ENCODE measurements around the gene BATF3. TPM values are rescaled to one million over a fixed set of nuclear protein-coding genes. Genes with fewer than 3 reads are reported as not detected.

BATF3 gene
- total RNA-seq, 1 donor = 3.0 TPM

DNA sequence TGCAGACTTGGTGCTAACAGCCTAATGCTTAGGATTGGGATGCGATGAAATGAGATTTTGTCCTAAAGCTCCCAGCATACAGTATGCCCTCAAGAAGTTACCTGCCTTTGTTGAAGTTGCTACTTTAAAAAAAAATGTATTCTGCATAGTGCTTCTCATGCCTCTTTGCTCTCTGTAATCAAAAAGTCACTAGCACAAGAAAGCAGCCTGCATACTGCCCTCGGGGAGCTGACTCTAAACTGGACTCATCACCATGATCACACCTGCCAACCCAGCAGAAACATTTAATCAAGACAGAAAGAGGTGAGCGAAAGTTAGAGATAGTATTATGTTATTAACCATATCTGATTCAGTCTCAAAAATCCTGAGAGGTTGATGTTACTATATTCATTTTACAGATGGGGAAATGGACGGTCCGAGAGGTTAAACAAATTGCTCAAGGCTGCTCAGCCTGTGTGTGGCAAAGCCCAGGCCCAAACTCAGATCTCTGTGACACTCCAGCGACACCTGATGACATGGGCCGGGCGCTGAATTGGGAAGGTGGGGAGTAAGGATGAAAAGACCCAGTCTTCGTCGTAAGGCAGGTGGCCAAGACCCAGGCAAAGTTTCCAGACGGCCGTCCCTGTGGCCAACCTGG is 1.1 kb downstream of the BATF3 start:
- H3K4me3 ChIP-seq (ENCODE audit: low read depth, low read length) = peak overlapping the region; percentile 67
- DNase-seq (ENCODE audit: low read depth) = no peak
- TF ChIP-seq, protein P1, sequence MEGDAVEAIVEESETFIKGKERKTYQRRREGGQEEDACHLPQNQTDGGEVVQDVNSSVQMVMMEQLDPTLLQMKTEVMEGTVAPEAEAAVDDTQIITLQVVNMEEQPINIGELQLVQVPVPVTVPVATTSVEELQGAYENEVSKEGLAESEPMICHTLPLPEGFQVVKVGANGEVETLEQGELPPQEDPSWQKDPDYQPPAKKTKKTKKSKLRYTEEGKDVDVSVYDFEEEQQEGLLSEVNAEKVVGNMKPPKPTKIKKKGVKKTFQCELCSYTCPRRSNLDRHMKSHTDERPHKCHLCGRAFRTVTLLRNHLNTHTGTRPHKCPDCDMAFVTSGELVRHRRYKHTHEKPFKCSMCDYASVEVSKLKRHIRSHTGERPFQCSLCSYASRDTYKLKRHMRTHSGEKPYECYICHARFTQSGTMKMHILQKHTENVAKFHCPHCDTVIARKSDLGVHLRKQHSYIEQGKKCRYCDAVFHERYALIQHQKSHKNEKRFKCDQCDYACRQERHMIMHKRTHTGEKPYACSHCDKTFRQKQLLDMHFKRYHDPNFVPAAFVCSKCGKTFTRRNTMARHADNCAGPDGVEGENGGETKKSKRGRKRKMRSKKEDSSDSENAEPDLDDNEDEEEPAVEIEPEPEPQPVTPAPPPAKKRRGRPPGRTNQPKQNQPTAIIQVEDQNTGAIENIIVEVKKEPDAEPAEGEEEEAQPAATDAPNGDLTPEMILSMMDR (IDR thresholded peaks at IDR 0.05; ENCODE audit: insufficient read depth, low read depth, low read length) = no peak

- no peak for DNase-seq (ENCODE audit: low read depth)
- TF ChIP-seq, protein P1 (IDR thresholded peaks at IDR 0.05; ENCODE audit: insufficient read depth, low read depth, low read length) = no peak
Measured at GRCh38 chr1:212696721-212697331, 2.8 kb downstream of the BATF3 start.

DNA sequence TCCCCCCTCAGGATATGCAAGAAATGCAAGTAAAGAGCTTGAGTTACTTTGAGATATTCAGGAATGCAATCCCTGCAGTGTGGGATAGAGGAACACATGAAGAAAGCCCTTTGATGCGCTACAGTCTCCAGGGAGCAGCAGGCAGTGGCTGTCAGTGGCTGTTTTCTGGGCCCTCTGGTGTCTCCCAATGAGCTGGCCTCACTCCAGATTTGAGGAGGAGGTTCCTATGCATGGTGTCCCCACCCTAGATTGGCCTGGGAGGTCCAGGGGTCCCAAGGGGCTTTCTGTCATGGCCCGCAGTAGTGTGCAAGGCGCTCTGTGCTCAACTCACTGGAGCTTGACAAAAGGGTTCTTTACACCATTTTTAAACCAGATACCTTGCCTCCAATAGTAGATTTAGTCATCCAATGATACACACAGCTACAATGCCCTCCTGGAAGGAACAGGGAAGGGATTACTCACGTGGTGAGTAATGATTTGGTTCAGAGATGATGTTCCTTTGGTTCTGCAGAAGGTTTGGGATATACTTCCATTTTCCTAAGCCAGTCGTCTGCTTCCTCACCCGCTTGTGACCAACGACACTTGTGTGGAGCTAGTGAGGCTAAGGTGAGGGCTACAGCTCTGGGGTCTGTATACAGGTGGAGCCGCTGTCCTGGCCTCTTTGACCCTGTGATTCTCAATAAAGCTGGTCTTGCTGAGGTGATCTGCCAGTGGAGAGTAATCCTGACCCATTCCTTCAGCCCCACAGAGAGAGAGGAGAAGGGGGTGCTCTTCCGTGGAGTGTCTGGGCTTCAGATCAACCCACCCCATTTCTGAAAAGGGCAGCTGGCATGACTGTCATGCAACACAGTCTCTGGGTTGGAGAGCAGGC is 6.6 kb downstream of the BATF3 start:
- no peak overlapping the region for H3K4me3 ChIP-seq (ENCODE audit: low read depth, low read length)
- TF ChIP-seq, protein P1 (IDR thresholded peaks at IDR 0.05; ENCODE audit: insufficient read depth, low read depth, low read length) = no peak
- no peak for DNase-seq (ENCODE audit: low read depth)

More at GRCh38 chr1:212696721-212697331, 2.8 kb downstream of the BATF3 start:
- H3K4me3 ChIP-seq (ENCODE audit: low read depth, low read length) = no peak overlapping the region

GRCh38 chr1:212691561-212692071 is 8.0 kb downstream of the BATF3 start:
- H3K4me3 ChIP-seq (ENCODE audit: low read depth, low read length) = no peak overlapping the region
- DNase-seq (ENCODE audit: low read depth) = no peak
- TF ChIP-seq, protein P1 (IDR thresholded peaks at IDR 0.05; ENCODE audit: insufficient read depth, low read depth, low read length) = no peak

GRCh38 chr1:212690816-212691403 is 8.7 kb downstream of the BATF3 start:
- TF ChIP-seq, protein P1 (IDR thresholded peaks at IDR 0.05; ENCODE audit: insufficient read depth, low read depth, low read length) = no peak
- DNase-seq (ENCODE audit: low read depth) = no peak
- no peak overlapping the region for H3K4me3 ChIP-seq (ENCODE audit: low read depth, low read length)

- DNase-seq (ENCODE audit: low read depth) = no peak
- no peak overlapping the region for H3K4me3 ChIP-seq (ENCODE audit: low read depth, low read length)
- TF ChIP-seq, protein P1 (IDR thresholded peaks at IDR 0.05; ENCODE audit: insufficient read depth, low read depth, low read length) = no peak
Measured at GRCh38 chr1:212689758-212690529, 9.7 kb downstream of the BATF3 start.

Measured in fibroblast of villous mesenchyme (primary cell).